ENCODE measurements around the gene CA10.

DNA sequence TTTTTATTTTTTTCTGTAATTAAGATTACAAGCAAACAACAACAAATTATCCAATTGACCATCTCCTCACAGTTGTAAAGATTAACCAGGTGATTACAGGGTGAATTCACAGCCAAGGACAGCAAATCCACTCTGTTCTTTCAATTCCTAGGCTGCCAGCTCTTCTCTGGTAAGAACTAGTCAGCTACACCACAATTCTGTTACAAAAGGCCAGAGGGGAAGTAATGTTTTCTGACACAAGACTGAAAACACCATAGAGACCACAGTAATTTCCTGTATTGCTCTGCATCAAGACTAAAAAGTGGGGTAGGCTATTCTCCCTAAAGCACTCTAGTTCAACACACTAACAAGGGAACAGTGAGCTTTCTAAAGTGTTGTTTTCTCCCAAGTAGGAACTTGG is 10.6 kb downstream of the CA10 start:
- TF ChIP-seq EZH2 (IDR thresholded peaks at IDR 0.05; ENCODE audit: borderline replicate concordance, insufficient read depth, low read length, poor library complexity, severe bottlenecking) (no peak), SMC3 (conservative IDR thresholded peaks at IDR 0.05; ENCODE audit: poor library complexity) (no peak)
- TF ChIP-seq, protein P1, sequence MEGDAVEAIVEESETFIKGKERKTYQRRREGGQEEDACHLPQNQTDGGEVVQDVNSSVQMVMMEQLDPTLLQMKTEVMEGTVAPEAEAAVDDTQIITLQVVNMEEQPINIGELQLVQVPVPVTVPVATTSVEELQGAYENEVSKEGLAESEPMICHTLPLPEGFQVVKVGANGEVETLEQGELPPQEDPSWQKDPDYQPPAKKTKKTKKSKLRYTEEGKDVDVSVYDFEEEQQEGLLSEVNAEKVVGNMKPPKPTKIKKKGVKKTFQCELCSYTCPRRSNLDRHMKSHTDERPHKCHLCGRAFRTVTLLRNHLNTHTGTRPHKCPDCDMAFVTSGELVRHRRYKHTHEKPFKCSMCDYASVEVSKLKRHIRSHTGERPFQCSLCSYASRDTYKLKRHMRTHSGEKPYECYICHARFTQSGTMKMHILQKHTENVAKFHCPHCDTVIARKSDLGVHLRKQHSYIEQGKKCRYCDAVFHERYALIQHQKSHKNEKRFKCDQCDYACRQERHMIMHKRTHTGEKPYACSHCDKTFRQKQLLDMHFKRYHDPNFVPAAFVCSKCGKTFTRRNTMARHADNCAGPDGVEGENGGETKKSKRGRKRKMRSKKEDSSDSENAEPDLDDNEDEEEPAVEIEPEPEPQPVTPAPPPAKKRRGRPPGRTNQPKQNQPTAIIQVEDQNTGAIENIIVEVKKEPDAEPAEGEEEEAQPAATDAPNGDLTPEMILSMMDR (IDR thresholded peaks at IDR 0.05; ENCODE audit: poor library complexity, severe bottlenecking), result no peak
